Stimulated activated naive CD8-positive, alpha-beta T cell treated with anti-CD3 and anti-CD28 coated beads, Interleukin-15, Interleukin-2, amounts not matched to agents 100 ng/mL and 50 ng/mL, for 24 hours (primary cell): Measurements from ENCODE around the gene SDSL.
A peak's percentile ranks its signal among the peaks of the same experiment; 100 is the strongest.

ENCODE experiments used
- H3K27ac Mint-ChIP-seq: one replicate; pipeline ENCODE4 v1.8.0; 2021; ENCODE audit warnings: mild to moderate bottlenecking, mixed read lengths
- H3K27me3 Mint-ChIP-seq: one replicate; pipeline ENCODE4 v1.8.0; 2021; ENCODE audit warnings: mixed read lengths
- H3K36me3 Mint-ChIP-seq: one replicate; pipeline ENCODE4 v1.8.0; 2021; ENCODE audit warnings: low read depth, mixed read lengths
- H3K4me1 Mint-ChIP-seq: one replicate; pipeline ENCODE4 v1.8.0; 2021; ENCODE audit warnings: low read depth, mixed read lengths
- H3K4me3 Mint-ChIP-seq: one replicate; pipeline ENCODE4 v1.8.0; 2021; ENCODE audit warnings: mild to moderate bottlenecking, mixed read lengths
- H3K9me3 Mint-ChIP-seq: one replicate; pipeline ENCODE4 v1.8.0; 2021; ENCODE audit warnings: mixed read lengths

SDSL gene

DNA sequence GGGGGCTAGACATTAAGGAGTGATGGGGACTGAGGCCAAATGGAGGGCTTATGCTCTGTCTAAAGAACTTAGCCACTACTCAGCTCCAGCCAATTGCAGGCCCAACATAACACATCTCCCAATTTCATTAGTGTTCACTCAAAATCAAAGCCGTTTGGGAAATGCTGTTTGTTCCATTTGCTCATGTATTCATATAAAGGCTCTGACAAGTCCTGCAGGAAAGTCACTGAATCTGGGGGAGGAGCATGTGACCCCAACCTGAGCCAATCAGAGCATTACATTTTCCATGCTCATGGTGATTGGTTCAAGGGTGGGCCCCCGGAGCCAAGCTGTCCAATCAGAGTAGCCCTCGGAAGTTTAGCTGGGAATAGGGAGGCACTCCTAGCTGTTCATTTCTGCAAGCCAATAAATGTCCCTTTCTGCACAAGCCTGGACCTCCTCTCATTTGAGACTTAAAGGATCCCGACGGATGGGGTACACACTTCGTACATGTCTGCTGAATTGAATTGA is 20.9 kb downstream of the SDSL start:
- Mint-ChIP-seq H3K27ac (no peak overlapping the region), H3K27me3 (peaks cover 24% of the 10 kb centered on the region), H3K36me3 (no peaks in the 10 kb centered on the region), H3K4me1 (no peaks in the 10 kb centered on the region), H3K4me3 (no peak overlapping the region), H3K9me3 (no peaks in the 10 kb centered on the region)

DNA sequence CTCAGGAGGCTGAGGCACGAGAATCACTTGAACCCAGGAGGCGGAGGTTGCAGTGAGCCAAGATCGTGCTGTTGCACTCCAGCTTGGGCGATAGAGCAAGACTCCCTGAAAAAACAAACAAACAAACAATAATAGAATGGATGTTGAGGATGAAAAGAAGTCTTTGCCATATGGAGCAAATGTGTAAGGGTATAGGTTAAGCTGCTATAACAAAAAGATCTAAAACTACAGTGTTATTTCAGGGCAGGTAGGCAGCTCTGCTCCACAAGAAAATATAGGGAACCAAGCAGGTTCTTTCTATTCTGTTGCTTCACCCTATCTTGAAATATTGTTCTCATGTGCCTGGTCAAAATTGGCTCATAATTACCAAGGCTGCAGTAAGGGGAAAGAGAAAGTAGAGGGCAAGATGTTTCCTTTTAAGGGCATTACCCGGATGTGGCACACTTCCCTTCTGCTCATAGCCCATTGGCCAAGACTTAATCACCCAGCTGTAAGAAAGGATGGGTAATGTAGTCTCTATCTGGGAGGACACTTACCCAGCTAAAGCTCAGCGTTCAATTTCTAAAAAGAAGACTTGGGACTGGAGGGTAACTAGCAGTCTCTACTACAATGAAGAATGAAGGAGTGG is 23.5 kb downstream of the SDSL start:
- Mint-ChIP-seq H3K4me1 (no peaks in the 10 kb centered on the region), H3K27me3 (peaks cover 26% of the 10 kb centered on the region), H3K4me3 (no peak overlapping the region), H3K36me3 (no peaks in the 10 kb centered on the region), H3K9me3 (no peaks in the 10 kb centered on the region), H3K27ac (no peak overlapping the region)

DNA sequence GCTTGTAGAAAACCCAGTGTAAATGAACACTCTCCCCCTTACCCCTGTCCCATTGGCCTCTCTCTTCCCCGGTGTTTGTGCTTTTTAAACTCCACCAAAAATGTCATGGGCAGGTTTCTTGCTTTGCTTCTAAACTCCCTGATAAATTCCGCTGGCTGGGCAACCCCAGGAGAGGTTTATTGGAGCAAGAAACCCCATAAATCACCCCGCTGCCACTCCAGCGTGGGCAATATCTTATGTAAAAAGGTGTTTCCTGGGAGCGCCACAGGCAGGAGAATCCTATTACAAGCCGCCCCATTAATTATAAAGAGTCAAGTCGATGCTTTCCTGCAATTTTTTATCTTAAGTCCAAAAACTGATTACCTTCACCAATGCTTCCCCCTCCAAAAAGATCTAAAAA is 26.7 kb downstream of the SDSL start:
- no peaks in the 10 kb centered on the region for H3K9me3 Mint-ChIP-seq
- no peaks in the 10 kb centered on the region for H3K4me1 Mint-ChIP-seq
- no peak overlapping the region for H3K4me3 Mint-ChIP-seq
- peaks cover 24% of the 10 kb centered on the region for H3K27me3 Mint-ChIP-seq
- no peak overlapping the region for H3K27ac Mint-ChIP-seq
- H3K36me3 Mint-ChIP-seq, result no peaks in the 10 kb centered on the region

DNA sequence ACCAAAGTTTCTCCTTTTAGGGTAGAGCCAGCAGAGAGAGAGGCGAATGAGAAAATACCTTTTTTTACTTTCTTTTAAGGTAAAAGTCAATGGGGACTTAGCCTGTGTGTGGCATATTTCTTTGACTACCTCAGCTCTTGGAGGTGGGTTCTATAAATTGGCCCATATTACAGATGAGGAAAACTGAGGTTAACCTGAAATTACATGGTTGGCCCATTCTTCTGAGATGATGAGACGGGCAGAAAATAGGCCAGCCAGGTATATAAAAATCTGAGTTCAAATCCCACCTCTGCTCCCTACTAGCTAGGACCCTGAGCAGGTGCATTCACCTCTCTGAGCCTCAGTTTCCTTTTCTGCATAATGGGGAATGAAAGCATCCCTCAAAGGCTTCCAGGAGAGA is 27.1 kb downstream of the SDSL start:
- Mint-ChIP-seq H3K27me3 (peaks cover 24% of the 10 kb centered on the region), H3K36me3 (no peaks in the 10 kb centered on the region), H3K27ac (no peak overlapping the region), H3K4me3 (no peak overlapping the region), H3K4me1 (no peaks in the 10 kb centered on the region), H3K9me3 (no peaks in the 10 kb centered on the region)

DNA sequence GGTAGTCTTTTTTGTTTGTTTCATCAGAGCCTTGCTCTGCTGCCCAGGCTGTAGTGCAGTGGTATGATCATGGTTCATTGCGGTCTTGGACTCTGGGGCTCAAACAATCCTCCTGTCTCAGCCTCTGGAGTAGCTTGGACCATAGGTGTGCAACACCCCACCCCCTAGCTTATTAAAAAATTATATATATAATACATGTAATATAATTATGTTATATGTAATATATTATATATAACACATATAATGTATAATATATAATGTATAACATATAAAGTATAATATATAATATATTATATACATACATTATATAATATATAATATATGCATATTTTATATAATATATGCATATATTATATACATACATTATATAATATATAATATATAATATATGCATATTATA is 27.7 kb downstream of the SDSL start:
- Mint-ChIP-seq H3K36me3 (no peaks in the 10 kb centered on the region), H3K4me1 (no peaks in the 10 kb centered on the region), H3K27me3 (peaks cover 24% of the 10 kb centered on the region), H3K9me3 (no peaks in the 10 kb centered on the region), H3K27ac (no peak overlapping the region), H3K4me3 (no peak overlapping the region)

GRCh38 chr12:113452458-113452857 is 30.3 kb downstream of the SDSL start:
- Mint-ChIP-seq H3K4me1 (no peaks in the 10 kb centered on the region), H3K36me3 (no peaks in the 10 kb centered on the region), H3K4me3 (no peak overlapping the region), H3K27me3 (peaks cover 27% of the 10 kb centered on the region), H3K9me3 (no peaks in the 10 kb centered on the region), H3K27ac (no peak overlapping the region)

DNA sequence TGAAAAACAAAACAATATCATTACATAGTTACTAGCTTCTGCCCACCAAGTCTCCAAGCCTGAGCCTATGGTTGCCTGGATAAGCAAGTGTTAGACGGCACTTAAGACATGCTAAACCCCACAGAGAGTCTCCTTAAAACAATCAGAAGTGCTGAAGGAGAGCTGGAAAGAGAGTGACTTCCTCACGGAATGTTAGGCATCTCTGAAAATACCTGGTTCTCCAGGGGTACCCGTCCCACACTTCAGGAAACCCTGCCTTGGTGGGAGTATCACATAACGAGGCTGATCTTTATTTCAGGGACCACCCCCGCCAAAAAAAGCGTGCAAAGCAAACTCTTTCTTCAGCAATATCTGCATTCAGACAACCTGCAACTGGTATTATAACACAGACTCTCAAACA is 31.1 kb downstream of the SDSL start:
- Mint-ChIP-seq H3K36me3 (no peaks in the 10 kb centered on the region), H3K4me1 (no peaks in the 10 kb centered on the region), H3K9me3 (no peaks in the 10 kb centered on the region), H3K27me3 (peaks cover 28% of the 10 kb centered on the region), H3K27ac (no peak overlapping the region), H3K4me3 (no peak overlapping the region)

- Mint-ChIP-seq H3K27me3 (peaks cover 39% of the 10 kb centered on the region), H3K27ac (no peak overlapping the region), H3K4me3 (no peak overlapping the region), H3K36me3 (no peaks in the 10 kb centered on the region), H3K9me3 (no peaks in the 10 kb centered on the region), H3K4me1 (no peaks in the 10 kb centered on the region)
Observed at GRCh38 chr12:113456199-113456598, 34.0 kb downstream of the SDSL start.

DNA sequence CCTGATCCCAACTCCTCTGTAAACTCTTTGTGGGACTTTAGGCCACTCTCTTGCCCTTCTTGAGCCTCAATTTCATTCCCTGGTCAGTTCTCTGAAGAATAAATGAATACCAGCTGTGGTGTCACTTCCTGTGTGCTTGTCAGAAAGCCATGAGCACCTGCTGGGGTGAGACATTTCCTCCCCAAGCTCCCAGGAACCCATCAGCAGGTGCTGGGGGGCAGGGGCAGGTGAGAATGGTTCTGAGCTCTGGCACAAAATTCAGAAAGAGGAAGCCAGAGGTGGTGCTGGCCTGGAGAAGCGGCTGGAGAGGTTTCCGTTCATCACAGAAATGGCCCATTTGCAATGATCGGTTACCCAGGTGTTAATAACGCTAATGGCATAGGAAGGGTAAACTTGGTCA is 34.6 kb downstream of the SDSL start:
- Mint-ChIP-seq H3K27me3 (peaks cover 43% of the 10 kb centered on the region), H3K9me3 (no peaks in the 10 kb centered on the region), H3K4me1 (no peaks in the 10 kb centered on the region), H3K36me3 (no peaks in the 10 kb centered on the region), H3K27ac (no peak overlapping the region), H3K4me3 (no peak overlapping the region)

DNA sequence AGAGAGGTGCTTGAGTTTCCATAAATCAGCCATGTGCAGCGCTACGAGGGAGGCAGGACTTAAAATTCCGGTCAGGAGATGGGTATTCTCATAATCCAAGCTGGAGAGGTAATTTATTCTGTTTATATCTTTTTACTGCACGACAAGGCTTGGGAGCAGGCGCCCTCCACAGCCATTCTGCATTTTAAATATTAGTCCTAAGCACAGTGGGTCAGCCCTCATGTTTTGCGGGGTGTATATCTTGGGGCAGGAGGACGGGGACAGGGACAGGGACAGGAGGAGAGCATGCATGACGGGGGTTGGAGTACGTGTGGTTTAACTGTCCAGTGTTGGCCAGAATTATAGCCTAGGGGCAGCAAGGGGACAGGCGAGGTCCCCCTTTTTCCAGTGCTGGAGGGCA is 35.0 kb downstream of the SDSL start:
- peaks cover 47% of the 10 kb centered on the region for H3K27me3 Mint-ChIP-seq
- no peak overlapping the region for H3K4me3 Mint-ChIP-seq
- H3K36me3 Mint-ChIP-seq, result no peaks in the 10 kb centered on the region
- no peaks in the 10 kb centered on the region for H3K9me3 Mint-ChIP-seq
- H3K27ac Mint-ChIP-seq, result no peak overlapping the region
- H3K4me1 Mint-ChIP-seq, result no peaks in the 10 kb centered on the region

- H3K27ac Mint-ChIP-seq, result no peak overlapping the region
- no peak overlapping the region for H3K4me3 Mint-ChIP-seq
- no peaks in the 10 kb centered on the region for H3K9me3 Mint-ChIP-seq
- peaks cover 53% of the 10 kb centered on the region for H3K27me3 Mint-ChIP-seq
- H3K36me3 Mint-ChIP-seq, result no peaks in the 10 kb centered on the region
- H3K4me1 Mint-ChIP-seq, result peaks cover 3% of the 10 kb centered on the region
Observed at GRCh38 chr12:113457710-113458109, 35.5 kb downstream of the SDSL start.

- Mint-ChIP-seq H3K36me3 (no peaks in the 10 kb centered on the region), H3K27ac (no peak overlapping the region), H3K27me3 (peaks cover 67% of the 10 kb centered on the region), H3K9me3 (no peaks in the 10 kb centered on the region), H3K4me1 (peaks cover 17% of the 10 kb centered on the region), H3K4me3 (no peak overlapping the region)
Observed at GRCh38 chr12:113459981-113460380, 37.8 kb downstream of the SDSL start.

DNA sequence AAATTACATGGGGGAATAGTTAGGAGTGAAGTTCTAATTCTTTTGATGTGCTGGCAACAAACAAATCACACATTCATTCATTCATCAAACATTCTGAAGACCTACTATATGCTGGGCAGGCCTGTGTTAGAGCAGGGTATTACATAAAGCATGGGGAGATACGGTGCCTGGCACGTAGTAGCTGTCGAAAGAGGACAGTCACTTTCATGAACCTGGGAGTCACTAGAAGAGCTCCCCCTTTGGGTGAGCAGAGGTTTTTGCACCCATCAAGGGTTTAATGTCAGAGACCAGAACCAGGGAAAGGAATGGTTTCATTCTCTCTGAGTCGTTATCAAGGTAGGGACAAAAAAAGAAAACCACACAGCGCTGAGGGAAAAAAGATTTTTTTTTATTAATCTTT is 39.5 kb downstream of the SDSL start:
- H3K4me1 Mint-ChIP-seq, result peaks cover 19% of the 10 kb centered on the region
- H3K36me3 Mint-ChIP-seq, result no peaks in the 10 kb centered on the region
- H3K27ac Mint-ChIP-seq, result no peak overlapping the region
- no peaks in the 10 kb centered on the region for H3K9me3 Mint-ChIP-seq
- H3K27me3 Mint-ChIP-seq, result peaks cover 69% of the 10 kb centered on the region
- H3K4me3 Mint-ChIP-seq, result no peak overlapping the region

DNA sequence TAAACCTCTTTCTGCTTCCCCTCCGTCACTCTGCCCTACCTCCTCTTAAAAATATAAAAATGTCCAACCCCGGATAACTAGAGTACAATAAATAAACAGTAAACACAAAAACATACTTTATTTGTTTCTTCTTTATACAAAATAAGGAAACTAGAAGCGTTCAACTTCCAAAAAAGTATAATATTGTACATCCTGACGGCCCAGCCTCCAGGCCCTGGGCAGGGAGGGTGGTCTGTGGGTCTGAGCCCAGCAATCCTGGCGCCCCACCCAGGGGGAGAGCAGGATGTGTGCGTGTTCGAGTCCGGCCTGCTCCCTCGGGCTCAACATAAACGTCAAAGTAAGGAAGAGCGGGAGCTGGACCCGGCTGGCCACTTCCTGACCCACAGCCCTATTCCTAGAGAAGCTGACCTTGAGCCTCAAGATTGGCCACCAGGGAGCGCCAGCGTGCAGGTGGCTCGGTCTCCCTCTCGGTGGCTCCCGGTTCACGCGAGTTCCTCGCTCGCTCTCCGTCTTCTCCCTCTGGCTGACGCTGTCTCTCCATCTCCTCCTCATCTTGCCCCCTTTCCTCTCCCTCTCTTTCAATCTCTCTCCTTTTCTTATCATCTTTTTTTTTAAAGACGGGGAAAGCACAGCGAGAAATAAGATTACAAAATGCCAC is 40.1 kb downstream of the SDSL start:
- H3K9me3 Mint-ChIP-seq, result no peaks in the 10 kb centered on the region
- H3K27me3 Mint-ChIP-seq, result peaks cover 69% of the 10 kb centered on the region
- no peak overlapping the region for H3K27ac Mint-ChIP-seq
- peaks cover 23% of the 10 kb centered on the region for H3K4me1 Mint-ChIP-seq
- H3K36me3 Mint-ChIP-seq, result no peaks in the 10 kb centered on the region
- H3K4me3 Mint-ChIP-seq, result peak overlapping the region; percentile 72

GRCh38 chr12:113462998-113463745 is 41.0 kb downstream of the SDSL start:
- H3K4me1 Mint-ChIP-seq, result peaks cover 23% of the 10 kb centered on the region
- H3K27me3 Mint-ChIP-seq, result peaks cover 65% of the 10 kb centered on the region
- no peaks in the 10 kb centered on the region for H3K9me3 Mint-ChIP-seq
- H3K36me3 Mint-ChIP-seq, result no peaks in the 10 kb centered on the region
- peak overlapping the region; percentile 55 for H3K4me3 Mint-ChIP-seq
- H3K27ac Mint-ChIP-seq, result peak overlapping the region; percentile 71
